ENCODE results near the gene UNG. TPM values are rescaled to one million over a fixed set of nuclear protein-coding genes. Genes with fewer than 3 reads are reported as not detected.

The UNG gene
- total and polyA plus RNA-seq, 2 donors (not counting 1 experiment from before 2014, with no cell fraction given): 6.1 to 14.7 TPM

GRCh38 chr12:109139791-109140190 is 42.4 kb downstream of the UNG start:
- Histone ChIP-seq H3K4me2 (replicated peaks; ENCODE audit: low read depth, low read length, poor library complexity, severe bottlenecking) (no peak overlapping the region), H3K79me2 (ENCODE audit: control insufficient read depth, insufficient read depth, low read length) (no peaks in the 10 kb centered on the region), H3K4me1 (ENCODE audit: control insufficient read depth in 2 of 2, insufficient read depth in 2 of 2, low read length in 2 of 2) (no peaks in the 10 kb centered on the region), H3K27ac (ENCODE audit: low read length in 2 of 2) (no peak overlapping the region), H3K9me3 (ENCODE audit: control extremely low read depth in 1 of 3, control insufficient read depth in 2 of 3, insufficient read depth in 1 of 3, low read length in 2 of 3) (peaks cover 0 to 3% (median 0%) of the 10 kb centered on the region in 3 donors), H3K9ac (ENCODE audit: low read length) (no peak overlapping the region), H4K20me1 (ENCODE audit: control insufficient read depth, insufficient read depth, low read length, poor library complexity, severe bottlenecking) (no peaks in the 10 kb centered on the region), H2AFZ (ENCODE audit: insufficient read depth, low read depth, low read length, poor library complexity, severe bottlenecking) (no peak overlapping the region), H3K36me3 (replicated peaks in 1 of 2; ENCODE audit: control extremely low read depth in 1 of 2, control insufficient read depth in 1 of 2, extremely low read depth in 1 of 2, insufficient read depth in 2 of 2, low read length in 1 of 2) (no peaks in the 10 kb centered on the region), H3K4me3 (ENCODE audit: control extremely low read depth in 1 of 5, extremely low read depth in 1 of 5, insufficient read depth in 1 of 5, low read depth in 2 of 5, low read length in 4 of 5) (no peak overlapping the region), H3K27me3 (replicated peaks in 1 of 4; ENCODE audit: control extremely low read depth in 1 of 4, control insufficient read depth in 3 of 4, insufficient read depth in 4 of 4, low read length in 3 of 4) (no peaks in the 10 kb centered on the region)
- POLR2A ChIA-PET: no interaction called here
- no peak for DNase-seq
- WGBS (ENCODE audit: insufficient coverage): 82% methylated on average over 5 of the region's 7 CpGs
- Mint-ChIP-seq H3K27me3 (peaks cover 15% of the 10 kb centered on the region), H3K4me3 (no peak overlapping the region), H3K4me1 (peaks cover 2% of the 10 kb centered on the region), H3K27ac (no peak overlapping the region), H3K9me3 (ENCODE audit: insufficient read depth) (no peaks in the 10 kb centered on the region)
- CTCF ChIA-PET: interaction anchor here (0.7 kb wide), 1 partner anchor 147 kb away, joined by 3 read pairs; no protein-coding TSS in a partner anchor
- no peak for TF ChIP-seq CTCF (IDR thresholded peaks at IDR 0.05)
- no peak for TF ChIP-seq EZH2 (IDR thresholded peaks at IDR 0.05; ENCODE audit: borderline replicate concordance, insufficient read depth, low read depth, low read length, poor library complexity, severe bottlenecking)
- intact Hi-C loops (cut with micrococcal nuclease): no loop called here
- no peak for ATAC-seq (ENCODE audit: low read depth)

- H3K36me3 ChIP-seq (replicated peaks in 1 of 2; ENCODE audit: control extremely low read depth in 1 of 2, control insufficient read depth in 1 of 2, extremely low read depth in 1 of 2, insufficient read depth in 2 of 2, low read length in 1 of 2): no peaks in the 10 kb centered on the region
- H3K4me1 Mint-ChIP-seq: peaks cover 2% of the 10 kb centered on the region
- no peak overlapping the region for H3K4me3 Mint-ChIP-seq
- POLR2A ChIA-PET: no interaction called here
- intact Hi-C loops (cut with micrococcal nuclease): no loop called here
- peaks cover 0 to 3% (median 0%) of the 10 kb centered on the region in 3 donors for H3K9me3 ChIP-seq (ENCODE audit: control extremely low read depth in 1 of 3, control insufficient read depth in 2 of 3, insufficient read depth in 1 of 3, low read length in 2 of 3)
- CTCF ChIA-PET: no interaction called here
- H3K27me3 ChIP-seq (replicated peaks in 1 of 4; ENCODE audit: control extremely low read depth in 1 of 4, control insufficient read depth in 3 of 4, insufficient read depth in 4 of 4, low read length in 3 of 4): no peaks in the 10 kb centered on the region
- no peaks in the 10 kb centered on the region for H3K79me2 ChIP-seq (ENCODE audit: control insufficient read depth, insufficient read depth, low read length)
- H3K9me3 Mint-ChIP-seq (ENCODE audit: insufficient read depth): no peaks in the 10 kb centered on the region
- WGBS (ENCODE audit: insufficient coverage): 92% methylated on average over 3 of the region's 4 CpGs
- H3K27me3 Mint-ChIP-seq: peaks cover 11% of the 10 kb centered on the region
- DNase-seq (no peak), ATAC-seq (ENCODE audit: low read depth) (no peak)
- no peak overlapping the region for H3K4me3 ChIP-seq (ENCODE audit: control extremely low read depth in 1 of 5, extremely low read depth in 1 of 5, insufficient read depth in 1 of 5, low read depth in 2 of 5, low read length in 4 of 5)
- H3K27ac Mint-ChIP-seq: no peak overlapping the region
- H3K4me2 ChIP-seq (replicated peaks; ENCODE audit: low read depth, low read length, poor library complexity, severe bottlenecking): no peak overlapping the region
- H3K4me1 ChIP-seq (ENCODE audit: control insufficient read depth in 2 of 2, insufficient read depth in 2 of 2, low read length in 2 of 2): no peaks in the 10 kb centered on the region
- no peak overlapping the region for H3K27ac ChIP-seq (ENCODE audit: low read length in 2 of 2)
- no peak overlapping the region for H3K9ac ChIP-seq (ENCODE audit: low read length)
- H4K20me1 ChIP-seq (ENCODE audit: control insufficient read depth, insufficient read depth, low read length, poor library complexity, severe bottlenecking): no peaks in the 10 kb centered on the region
- TF ChIP-seq EZH2 (IDR thresholded peaks at IDR 0.05; ENCODE audit: borderline replicate concordance, insufficient read depth, low read depth, low read length, poor library complexity, severe bottlenecking) (no peak), CTCF (IDR thresholded peaks at IDR 0.05) (no peak)
- no peak overlapping the region for H2AFZ ChIP-seq (ENCODE audit: insufficient read depth, low read depth, low read length, poor library complexity, severe bottlenecking)
These were observed 43.2 kb downstream of the UNG start for GRCh38 chr12:109140560-109140959.
